Erythroblast (primary cell): ENCODE results near the gene SLC12A8.

ENCODE experiments used
- GATA1 ChIP-seq: IDR thresholded peaks from 2 replicates; pipeline ENCODE4 v1.6.1; 2011; ENCODE audit warnings: low read depth, mild to moderate bottlenecking, control low read depth, low read length, moderate library complexity
- POLR2A ChIP-seq: IDR thresholded peaks from 2 replicates; pipeline ENCODE4 v1.6.1; 2011; ENCODE audit warnings: mild to moderate bottlenecking, low read length

GRCh38 chr3:125186261-125186787 is 26.2 kb downstream of the SLC12A8 start:
- TF ChIP-seq POLR2A (no peak), GATA1 (no peak)
